ENCODE results near the gene CDKL1.

The CDKL1 gene

DNA sequence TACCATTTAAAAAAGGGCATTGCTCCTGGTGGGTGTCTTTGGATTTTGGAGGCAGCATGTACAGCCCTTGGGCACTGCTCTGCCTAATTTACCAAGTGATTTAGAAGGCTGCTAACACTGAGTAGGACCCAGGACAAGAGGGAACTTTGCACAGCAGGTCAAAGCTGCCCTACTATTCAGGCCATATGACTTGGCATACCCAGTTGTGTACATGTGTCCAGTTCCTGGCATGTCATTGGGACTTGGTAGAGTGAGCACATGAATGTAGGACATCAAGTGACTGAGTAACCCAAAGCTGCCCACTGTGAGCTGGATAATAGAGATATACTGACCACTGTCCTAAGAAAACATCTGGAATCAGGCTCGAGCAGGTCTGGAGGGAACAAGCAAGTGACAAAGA, 15.7 kb downstream of the CDKL1 start:
- Histone ChIP-seq H3K27ac (ENCODE audit: low read length, poor library complexity, severe bottlenecking) (no peak overlapping the region), H3K23ac (ENCODE audit: low read length in 2 of 2) (no peak overlapping the region), H3K14ac (ENCODE audit: low read length in 2 of 2) (no peak overlapping the region), H4K8ac (ENCODE audit: low read length) (no peak overlapping the region), H3K4ac (ENCODE audit: low read depth in 1 of 2, low read length in 2 of 2) (no peak overlapping the region), H2BK15ac (ENCODE audit: low read depth, poor library complexity, severe bottlenecking) (no peak overlapping the region), H3K9me3 (ENCODE audit: control insufficient read depth, low read length) (no peaks in the 10 kb centered on the region), H2AK5ac (ENCODE audit: low read length, severe bottlenecking) (peak overlapping the region; percentile 11), H3K18ac (ENCODE audit: low read depth in 1 of 2, low read length in 2 of 2) (no peak overlapping the region), H3K4me2 (ENCODE audit: low read length, poor library complexity, severe bottlenecking) (no peak overlapping the region), H3K27me3 (ENCODE audit: control insufficient read depth in 1 of 2, insufficient read depth in 1 of 2, low read length in 2 of 2) (no peaks in the 10 kb centered on the region), H2BK120ac (ENCODE audit: low read depth, low read length) (no peak overlapping the region), H2AFZ (ENCODE audit: low read depth, low read length) (no peak overlapping the region), H3K9ac (ENCODE audit: low read length) (no peak overlapping the region), H3K4me1 (ENCODE audit: control insufficient read depth, insufficient read depth, low read depth, low read length) (peaks cover 6% of the 10 kb centered on the region), H3K4me3 (ENCODE audit: insufficient read depth in 1 of 2, low read depth in 1 of 2, low read length in 2 of 2) (no peak overlapping the region), H2BK5ac (ENCODE audit: low read depth, low read length, poor library complexity, severe bottlenecking) (no peak overlapping the region), H2BK12ac (ENCODE audit: low read length in 2 of 2) (no peak overlapping the region), H3K36me3 (ENCODE audit: control insufficient read depth in 1 of 2, insufficient read depth in 2 of 2, low read depth in 1 of 2, low read length in 2 of 2) (peaks cover 3 to 10% of the 10 kb centered on the region in 2 experiments), H3K79me1 (replicated peaks; ENCODE audit: low read length, poor library complexity, severe bottlenecking) (peaks cover 2% of the 10 kb centered on the region), H4K91ac (ENCODE audit: low read length) (no peak overlapping the region)
- 97% methylated on average over 1 of the region's 1 CpG for WGBS
- no peak for DNase-seq

DNA sequence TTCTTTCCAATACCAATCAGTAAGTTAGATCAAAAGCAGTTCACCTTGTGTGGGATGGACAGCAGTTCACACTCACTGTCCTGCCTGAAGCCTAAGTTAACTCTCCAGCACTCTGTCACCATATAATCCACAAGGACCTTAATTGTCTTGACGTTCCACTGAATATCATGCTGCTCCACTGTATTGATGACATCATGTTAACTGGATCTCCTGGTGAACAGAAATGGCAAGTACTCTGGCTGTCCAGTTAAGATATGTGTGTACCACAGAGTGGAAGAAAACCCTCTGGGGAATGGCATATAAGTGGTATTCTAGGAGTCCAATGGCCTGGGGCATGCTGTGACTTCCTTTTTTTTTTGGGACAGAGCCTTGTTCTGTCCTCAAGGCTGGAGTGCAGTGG, 16.2 kb downstream of the CDKL1 start:
- no peak overlapping the region for H3K4me3 ChIP-seq (ENCODE audit: insufficient read depth in 1 of 2, low read depth in 1 of 2, low read length in 2 of 2)
- H3K18ac ChIP-seq (ENCODE audit: low read depth in 1 of 2, low read length in 2 of 2) = no peak overlapping the region
- no peaks in the 10 kb centered on the region for H3K27me3 ChIP-seq (ENCODE audit: control insufficient read depth in 1 of 2, insufficient read depth in 1 of 2, low read length in 2 of 2)
- H2BK15ac ChIP-seq (ENCODE audit: low read depth, poor library complexity, severe bottlenecking) = no peak overlapping the region
- no peak overlapping the region for H3K9ac ChIP-seq (ENCODE audit: low read length)
- H2AK5ac ChIP-seq (ENCODE audit: low read length, severe bottlenecking) = no peak overlapping the region
- H2BK120ac ChIP-seq (ENCODE audit: low read depth, low read length) = no peak overlapping the region
- H2AFZ ChIP-seq (ENCODE audit: low read depth, low read length) = no peak overlapping the region
- H3K4ac ChIP-seq (ENCODE audit: low read depth in 1 of 2, low read length in 2 of 2) = no peak overlapping the region
- no peak overlapping the region for H3K27ac ChIP-seq (ENCODE audit: low read length, poor library complexity, severe bottlenecking)
- H3K14ac ChIP-seq (ENCODE audit: low read length in 2 of 2) = no peak overlapping the region
- no peak overlapping the region for H4K91ac ChIP-seq (ENCODE audit: low read length)
- 95% methylated on average over 1 of the region's 1 CpG for WGBS
- peaks cover 3 to 10% of the 10 kb centered on the region in 2 experiments for H3K36me3 ChIP-seq (ENCODE audit: control insufficient read depth in 1 of 2, insufficient read depth in 2 of 2, low read depth in 1 of 2, low read length in 2 of 2)
- H3K79me1 ChIP-seq (replicated peaks; ENCODE audit: low read length, poor library complexity, severe bottlenecking) = peaks cover 2% of the 10 kb centered on the region
- no peak overlapping the region for H3K23ac ChIP-seq (ENCODE audit: low read length in 2 of 2)
- H3K4me1 ChIP-seq (ENCODE audit: control insufficient read depth, insufficient read depth, low read depth, low read length) = peaks cover 6% of the 10 kb centered on the region
- no peak overlapping the region for H2BK5ac ChIP-seq (ENCODE audit: low read depth, low read length, poor library complexity, severe bottlenecking)
- H3K4me2 ChIP-seq (ENCODE audit: low read length, poor library complexity, severe bottlenecking) = no peak overlapping the region
- H2BK12ac ChIP-seq (ENCODE audit: low read length in 2 of 2) = no peak overlapping the region
- no peak for DNase-seq
- no peaks in the 10 kb centered on the region for H3K9me3 ChIP-seq (ENCODE audit: control insufficient read depth, low read length)
- no peak overlapping the region for H4K8ac ChIP-seq (ENCODE audit: low read length)

DNA sequence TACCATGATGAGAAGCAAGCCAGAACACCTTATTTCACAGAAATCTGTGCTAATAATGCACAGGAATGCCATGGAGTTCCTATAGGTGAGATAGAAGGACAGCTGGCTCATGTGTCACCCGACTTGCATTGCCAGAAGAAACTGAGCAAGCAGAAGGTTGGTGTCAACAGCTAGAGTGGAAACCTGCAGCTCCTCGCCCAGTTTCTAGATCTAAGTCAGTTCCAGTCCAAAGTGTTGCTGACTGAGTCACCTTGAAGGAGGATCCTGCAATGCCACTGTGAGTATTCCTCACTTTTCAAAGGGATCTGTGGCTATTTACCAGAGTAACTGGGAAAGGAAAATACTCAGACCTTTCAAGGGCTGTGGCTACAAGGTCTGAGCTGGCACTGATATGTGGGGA, 17.1 kb downstream of the CDKL1 start:
- no peak overlapping the region for H3K4me2 ChIP-seq (ENCODE audit: low read length, poor library complexity, severe bottlenecking)
- no peak overlapping the region for H3K23ac ChIP-seq (ENCODE audit: low read length in 2 of 2)
- peaks cover 2% of the 10 kb centered on the region for H3K79me1 ChIP-seq (replicated peaks; ENCODE audit: low read length, poor library complexity, severe bottlenecking)
- H4K91ac ChIP-seq (ENCODE audit: low read length) = no peak overlapping the region
- H3K36me3 ChIP-seq (ENCODE audit: control insufficient read depth in 1 of 2, insufficient read depth in 2 of 2, low read depth in 1 of 2, low read length in 2 of 2) = peaks cover 3 to 10% of the 10 kb centered on the region in 2 experiments
- 92% methylated on average over 2 of the region's 2 CpGs for WGBS
- H3K14ac ChIP-seq (ENCODE audit: low read length in 2 of 2) = no peak overlapping the region
- H2AK5ac ChIP-seq (ENCODE audit: low read length, severe bottlenecking) = no peak overlapping the region
- H3K4me3 ChIP-seq (ENCODE audit: insufficient read depth in 1 of 2, low read depth in 1 of 2, low read length in 2 of 2) = no peak overlapping the region
- H4K8ac ChIP-seq (ENCODE audit: low read length) = no peak overlapping the region
- no peak overlapping the region for H3K18ac ChIP-seq (ENCODE audit: low read depth in 1 of 2, low read length in 2 of 2)
- peaks cover 6% of the 10 kb centered on the region for H3K4me1 ChIP-seq (ENCODE audit: control insufficient read depth, insufficient read depth, low read depth, low read length)
- H2BK12ac ChIP-seq (ENCODE audit: low read length in 2 of 2) = no peak overlapping the region
- no peak overlapping the region for H2BK120ac ChIP-seq (ENCODE audit: low read depth, low read length)
- no peaks in the 10 kb centered on the region for H3K9me3 ChIP-seq (ENCODE audit: control insufficient read depth, low read length)
- H3K27ac ChIP-seq (ENCODE audit: low read length, poor library complexity, severe bottlenecking) = no peak overlapping the region
- DNase-seq = no peak
- no peaks in the 10 kb centered on the region for H3K27me3 ChIP-seq (ENCODE audit: control insufficient read depth in 1 of 2, insufficient read depth in 1 of 2, low read length in 2 of 2)
- no peak overlapping the region for H2AFZ ChIP-seq (ENCODE audit: low read depth, low read length)
- H2BK15ac ChIP-seq (ENCODE audit: low read depth, poor library complexity, severe bottlenecking) = no peak overlapping the region
- H3K9ac ChIP-seq (ENCODE audit: low read length) = no peak overlapping the region
- H2BK5ac ChIP-seq (ENCODE audit: low read depth, low read length, poor library complexity, severe bottlenecking) = no peak overlapping the region
- H3K4ac ChIP-seq (ENCODE audit: low read depth in 1 of 2, low read length in 2 of 2) = no peak overlapping the region

DNA sequence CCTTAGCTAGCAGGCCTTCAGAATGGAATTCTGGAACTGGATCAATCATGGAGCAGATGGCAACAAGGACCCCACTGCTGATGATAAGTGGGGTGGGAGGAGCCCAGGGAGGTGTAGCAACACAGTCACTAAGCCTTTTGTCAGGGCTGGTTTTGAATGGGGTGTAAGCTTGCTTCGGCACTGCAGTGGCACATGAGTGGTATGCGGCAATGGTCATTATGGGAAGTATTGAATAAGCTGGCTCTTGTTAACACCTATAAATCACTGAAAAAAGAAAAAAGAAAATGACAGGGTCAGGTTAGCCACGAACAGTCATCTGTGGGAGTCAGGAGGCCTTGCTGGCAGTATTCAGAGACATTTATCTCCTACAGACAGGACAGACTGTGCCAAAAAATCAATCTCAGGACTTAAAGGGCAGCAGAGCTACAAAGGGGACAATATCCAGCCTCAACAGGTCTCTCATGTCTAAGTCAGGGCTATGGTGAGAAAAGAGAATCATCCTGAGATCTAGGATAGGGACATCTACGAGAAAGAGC, 19.1 kb downstream of the CDKL1 start:
- peaks cover 2% of the 10 kb centered on the region for H3K79me1 ChIP-seq (replicated peaks; ENCODE audit: low read length, poor library complexity, severe bottlenecking)
- WGBS = 88% methylated on average over 2 of the region's 4 CpGs

More for the DNA sequence above, 19.1 kb downstream of the CDKL1 start:
- H3K27me3 ChIP-seq (ENCODE audit: control insufficient read depth in 1 of 2, insufficient read depth in 1 of 2, low read length in 2 of 2) = no peaks in the 10 kb centered on the region
- DNase-seq = no peak
- peak overlapping the region; percentile 15 for H4K91ac ChIP-seq (ENCODE audit: low read length)
- H3K27ac ChIP-seq (ENCODE audit: low read length, poor library complexity, severe bottlenecking) = no peak overlapping the region
- H2BK15ac ChIP-seq (ENCODE audit: low read depth, poor library complexity, severe bottlenecking) = no peak overlapping the region
- no peak overlapping the region for H3K4me2 ChIP-seq (ENCODE audit: low read length, poor library complexity, severe bottlenecking)
- no peak overlapping the region for H4K8ac ChIP-seq (ENCODE audit: low read length)
- no peak overlapping the region for H3K9ac ChIP-seq (ENCODE audit: low read length)
- H3K4me3 ChIP-seq (ENCODE audit: insufficient read depth in 1 of 2, low read depth in 1 of 2, low read length in 2 of 2) = no peak overlapping the region
- H2BK5ac ChIP-seq (ENCODE audit: low read depth, low read length, poor library complexity, severe bottlenecking) = no peak overlapping the region
- H2BK120ac ChIP-seq (ENCODE audit: low read depth, low read length) = no peak overlapping the region
- no peak overlapping the region for H2AK5ac ChIP-seq (ENCODE audit: low read length, severe bottlenecking)
- peaks cover 6% of the 10 kb centered on the region for H3K4me1 ChIP-seq (ENCODE audit: control insufficient read depth, insufficient read depth, low read depth, low read length)
- H3K18ac ChIP-seq (ENCODE audit: low read depth in 1 of 2, low read length in 2 of 2) = no peak overlapping the region
- no peak overlapping the region for H3K23ac ChIP-seq (ENCODE audit: low read length in 2 of 2)
- no peak overlapping the region for H2BK12ac ChIP-seq (ENCODE audit: low read length in 2 of 2)
- H2AFZ ChIP-seq (ENCODE audit: low read depth, low read length) = no peak overlapping the region
- H3K4ac ChIP-seq (ENCODE audit: low read depth in 1 of 2, low read length in 2 of 2) = no peak overlapping the region
- H3K14ac ChIP-seq (ENCODE audit: low read length in 2 of 2) = no peak overlapping the region
- peaks cover 3 to 10% of the 10 kb centered on the region in 2 experiments for H3K36me3 ChIP-seq (ENCODE audit: control insufficient read depth in 1 of 2, insufficient read depth in 2 of 2, low read depth in 1 of 2, low read length in 2 of 2)
- no peaks in the 10 kb centered on the region for H3K9me3 ChIP-seq (ENCODE audit: control insufficient read depth, low read length)
